GM18498 (cell line): ENCODE measurements around the gene PGS1.
"Not testable (repeated sequence)": the region's sequence is repeated elsewhere in the genome, so short reads cannot be mapped to it uniquely, and the experiment has no call there.

ENCODE experiments used
- ATAC-seq: cut with Tn5 transposase; IDR thresholded peaks from one replicate; pipeline ENCODE4 v1.9.1; 2021; ENCODE audit warnings: mild to moderate bottlenecking, moderate library complexity; ENCODE audit not compliant: unreplicated experiment

Gene PGS1

GRCh38 chr17:78378225-78379130, at the start of gene PGS1:
PGS1 (plus strand) TSS chr17:78378649; CDS start chr17:78378666, 17 bp downstream.
- ATAC-seq = peak; percentile 61

- ATAC-seq = no peak
These were observed 49.0 kb upstream of the PGS1 start for GRCh38 chr17:78329263-78330059.

GRCh38 chr17:78330570-78331224, 47.8 kb upstream of the PGS1 start:
- ATAC-seq = no peak

GRCh38 chr17:78331355-78331754, 47.1 kb upstream of the PGS1 start:
- ATAC-seq = not testable (repeated sequence)

GRCh38 chr17:78332991-78333390, 45.5 kb upstream of the PGS1 start:
- ATAC-seq = no peak

GRCh38 chr17:78335209-78335608, 43.2 kb upstream of the PGS1 start:
- no peak for ATAC-seq

- ATAC-seq = peak; percentile 44
These were observed 41.0 kb upstream of the PGS1 start for GRCh38 chr17:78337244-78338109.

GRCh38 chr17:78338486-78339259, 39.8 kb upstream of the PGS1 start:
- ATAC-seq = no peak

GRCh38 chr17:78340183-78340955, 38.1 kb upstream of the PGS1 start:
- ATAC-seq = no peak

- ATAC-seq = no peak
These were observed 36.6 kb upstream of the PGS1 start for GRCh38 chr17:78341559-78342448.

GRCh38 chr17:78342449-78343186, 35.8 kb upstream of the PGS1 start:
- ATAC-seq = no peak

GRCh38 chr17:78343187-78343542, 35.3 kb upstream of the PGS1 start:
- no peak for ATAC-seq

- ATAC-seq = peak; percentile 58
These were observed 34.8 kb upstream of the PGS1 start for GRCh38 chr17:78343543-78344201.

- no peak for ATAC-seq
These were observed 33.8 kb upstream of the PGS1 start for GRCh38 chr17:78344666-78345065.

- no peak for ATAC-seq
These were observed 33.3 kb upstream of the PGS1 start for GRCh38 chr17:78345172-78345571.

GRCh38 chr17:78345791-78346494, 32.5 kb upstream of the PGS1 start:
- no peak for ATAC-seq
